HK-2 (cell line): ENCODE data around the gene C3orf20.

Experiments used
- DNase-seq: peaks from one replicate; pipeline ENCODE4 v3.0.0-alpha.2; 2018; ENCODE audit not compliant: unreplicated experiment

Gene C3orf20

GRCh38 chr3:14674841-14675240 lies at the start of gene C3orf20:
C3orf20 (plus strand) TSS chr3:14675141; CDS start chr3:14682714, 7,573 bp downstream.
- no peak for DNase-seq

- no peak for DNase-seq
These were observed 49.5 kb upstream of the C3orf20 start for GRCh38 chr3:14625443-14625842.

GRCh38 chr3:14627815-14628214 lies 47.1 kb upstream of the C3orf20 start:
- DNase-seq, result no peak

GRCh38 chr3:14628406-14628805 lies 46.5 kb upstream of the C3orf20 start:
- no peak for DNase-seq

GRCh38 chr3:14630404-14631100 lies 44.4 kb upstream of the C3orf20 start:
- no peak for DNase-seq

- DNase-seq, result no peak
These were observed 43.8 kb upstream of the C3orf20 start for GRCh38 chr3:14631101-14631497.

- DNase-seq, result no peak
These were observed 43.1 kb upstream of the C3orf20 start for GRCh38 chr3:14631687-14632441.

GRCh38 chr3:14632442-14632930 lies 42.5 kb upstream of the C3orf20 start:
- DNase-seq, result no peak

- DNase-seq, result no peak
These were observed 41.5 kb upstream of the C3orf20 start for GRCh38 chr3:14633417-14633816.

- DNase-seq, result no peak
These were observed 41.0 kb upstream of the C3orf20 start for GRCh38 chr3:14633819-14634424.

GRCh38 chr3:14634763-14635400 lies 40.1 kb upstream of the C3orf20 start:
- no peak for DNase-seq

- no peak for DNase-seq
These were observed 38.3 kb upstream of the C3orf20 start for GRCh38 chr3:14636496-14637087.

GRCh38 chr3:14640157-14640562 lies 34.8 kb upstream of the C3orf20 start:
- DNase-seq, result no peak

GRCh38 chr3:14640734-14641133 lies 34.2 kb upstream of the C3orf20 start:
- DNase-seq, result no peak

- DNase-seq, result no peak
These were observed 33.6 kb upstream of the C3orf20 start for GRCh38 chr3:14641346-14641745.

GRCh38 chr3:14645453-14645852 lies 29.5 kb upstream of the C3orf20 start:
- DNase-seq, result no peak

- no peak for DNase-seq
These were observed 28.8 kb upstream of the C3orf20 start for GRCh38 chr3:14646131-14646573.

GRCh38 chr3:14646589-14647413 lies 28.1 kb upstream of the C3orf20 start:
- no peak for DNase-seq

GRCh38 chr3:14647976-14648955 lies 26.7 kb upstream of the C3orf20 start:
- no peak for DNase-seq

- DNase-seq, result no peak
These were observed 25.5 kb upstream of the C3orf20 start for GRCh38 chr3:14649466-14649865.
